Parathyroid adenoma (tissue), 2 donors: ENCODE results near the gene SMARCD1.

Experiments
- H2AFZ ChIP-seq: fragments of 300-600 bp; sonication (generic); one replicate; pipeline ENCODE4 v1.7.0; 2017; ENCODE audit warnings: antibody characterized with exemption, mild to moderate bottlenecking
- H3K27ac ChIP-seq: fragments of 300-600 bp; sonication (generic); one replicate; pipeline ENCODE4 v1.7.0; 2017
- H3K27me3 ChIP-seq: fragments of 300-600 bp; sonication (generic); one replicate; pipeline ENCODE4 v1.7.0; 2017; ENCODE audit warnings: low read length; ENCODE audit not compliant: control insufficient read depth, insufficient read depth
- H3K36me3 ChIP-seq: fragments of 300-600 bp; sonication (generic); one replicate; pipeline ENCODE4 v1.7.0; 2017; ENCODE audit warnings: low read length; ENCODE audit not compliant: control insufficient read depth, insufficient read depth
- H3K4me1 ChIP-seq: fragments of 300-600 bp; sonication (generic); one replicate; pipeline ENCODE4 v1.7.0; 2017; ENCODE audit warnings: control low read depth
- H3K4me2 ChIP-seq: fragments of 300-600 bp; sonication (generic); one replicate; pipeline ENCODE4 v1.7.0; 2017; ENCODE audit warnings: low read length
- H3K4me3 ChIP-seq: fragments of 300-600 bp; sonication (generic); one replicate; pipeline ENCODE4 v1.7.0; 2017; ENCODE audit warnings: low read depth, low read length
- H3K79me2 ChIP-seq: fragments of 300-600 bp; sonication (generic); one replicate; pipeline ENCODE4 v1.7.0; 2017; ENCODE audit warnings: control low read depth
- H3K9ac ChIP-seq: fragments of 300-600 bp; sonication (generic); one replicate; pipeline ENCODE4 v1.7.0; 2017; ENCODE audit warnings: mild to moderate bottlenecking
- H3K9me3 ChIP-seq: fragments of 300-600 bp; sonication (generic); one replicate; pipeline ENCODE4 v1.7.0; 2017; ENCODE audit warnings: low read length; ENCODE audit not compliant: control insufficient read depth
- CTCF ChIP-seq: fragments of 300-600 bp; sonication (generic); IDR thresholded peaks from one replicate; pipeline ENCODE4 v1.7.0; 2017; ENCODE audit warnings: antibody characterized with exemption, mild to moderate bottlenecking
- donor health status: primary hyperparathyroidism.

Gene SMARCD1

GRCh38 chr12:50149311-50149710 is 64.2 kb downstream of the SMARCD1 start:
- no peaks in the 10 kb centered on the region for H3K36me3 ChIP-seq
- no peaks in the 10 kb centered on the region for H3K4me1 ChIP-seq

More at GRCh38 chr12:50149311-50149710, 64.2 kb downstream of the SMARCD1 start:
- Histone ChIP-seq H3K9ac (no peak overlapping the region), H3K27ac (no peak overlapping the region), H3K27me3 (no peaks in the 10 kb centered on the region), H3K4me3 (no peak overlapping the region), H3K9me3 (no peaks in the 10 kb centered on the region), H3K4me2 (no peak overlapping the region), H2AFZ (no peak overlapping the region), H3K79me2 (peaks cover 39% of the 10 kb centered on the region)
- TF ChIP-seq CTCF: no peak
